ENCODE measurements around the gene CTPS1. TPM values are rescaled to one million over a fixed set of nuclear protein-coding genes. Genes with fewer than 3 reads are reported as not detected.

Gene CTPS1
- total RNA-seq, 1 experiment from 2014 or later, result 66.4 TPM

DNA sequence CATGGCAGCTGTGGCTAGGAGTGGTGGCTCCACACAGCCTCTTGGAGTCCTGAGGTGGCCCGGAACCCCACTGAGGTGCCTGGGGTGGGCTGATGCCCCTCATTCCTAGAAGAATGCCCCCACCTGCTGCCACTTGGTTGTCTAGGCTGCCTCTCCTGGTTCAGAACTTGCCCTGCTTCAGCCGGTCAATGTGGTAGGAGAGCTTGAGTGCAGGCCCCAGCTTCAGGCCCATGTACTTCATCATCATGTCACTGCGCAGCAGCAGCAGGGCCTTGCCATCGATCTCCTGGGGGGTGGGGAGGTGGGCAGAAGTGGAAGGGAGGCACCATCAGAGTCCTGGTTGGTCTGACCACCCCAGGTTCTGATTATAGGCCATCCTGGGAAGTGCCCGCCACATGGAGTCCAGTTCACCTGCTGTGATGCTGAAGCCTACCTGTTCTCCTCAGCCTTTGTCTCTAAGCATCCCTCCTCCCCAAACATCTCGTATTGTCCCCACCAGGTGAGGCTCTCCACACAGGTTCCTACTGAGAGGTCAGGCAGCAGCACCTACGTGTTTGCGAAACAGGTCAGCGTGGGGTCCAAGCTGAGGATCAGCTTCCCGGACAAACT, 48.6 kb downstream of the CTPS1 start:
- intact Hi-C loops (cut with micrococcal nuclease), result no loop called here
- no peak overlapping the region for H3K9ac ChIP-seq (ENCODE audit: low read length)
- no peak overlapping the region for H2AFZ ChIP-seq (ENCODE audit: low read depth, low read length, poor library complexity, severe bottlenecking)
- no TSS peak for BruUV-seq (replicated peaks)
- ChIA-PET POLR2A (no interaction called here), CTCF (no interaction called here), RAD21 (ENCODE audit: low non-redundant PET in 1 of 2, low total read pairs in 2 of 2, uncharacterized antibody in 2 of 2, unreplicated experiment in 2 of 2) (no interaction called here)
- no peaks in the 10 kb centered on the region for H3K27me3 ChIP-seq (ENCODE audit: insufficient read depth, low read length)
- TF ChIP-seq FOSL1 (IDR thresholded peaks at IDR 0.05; ENCODE audit: low read depth) (no peak), EZH2 (IDR thresholded peaks at IDR 0.05) (no peak), CEBPB (IDR thresholded peaks at IDR 0.05; ENCODE audit: low read depth) (no peak), JUND (IDR thresholded peaks at IDR 0.05) (no peak), CBX3 (IDR thresholded peaks at IDR 0.05; ENCODE audit: low read depth) (no peak), ZBTB33 (IDR thresholded peaks at IDR 0.05; ENCODE audit: extremely low read depth, insufficient replicate concordance, low read length) (no peak)
- H4K20me1 ChIP-seq (ENCODE audit: insufficient read depth), result no peaks in the 10 kb centered on the region
- H3K4me3 ChIP-seq (replicated peaks in 1 of 2; ENCODE audit: low read depth in 1 of 2, low read length in 2 of 2), result no peak overlapping the region
- ATAC-seq, result no peak
- DNase-seq (ENCODE audit: low read depth, low spot score), result no peak
- no peak overlapping the region for H3K4me2 ChIP-seq (ENCODE audit: low read length)
- H3K36me3 ChIP-seq (ENCODE audit: control insufficient read depth in 1 of 2, insufficient read depth in 2 of 2, low read length in 2 of 2), result peaks cover 12 to 17% of the 10 kb centered on the region in 2 experiments
- H3K4me1 ChIP-seq (ENCODE audit: control insufficient read depth in 1 of 2, insufficient read depth in 2 of 2, low read length in 2 of 2), result no peaks in the 10 kb centered on the region
- no peak overlapping the region for H3K27ac ChIP-seq (ENCODE audit: low read depth, low read length)
- H3K79me2 ChIP-seq (ENCODE audit: insufficient read depth, low read length), result no peaks in the 10 kb centered on the region
- no peaks in the 10 kb centered on the region for H3K9me3 ChIP-seq (ENCODE audit: control insufficient read depth in 1 of 2, insufficient read depth in 1 of 2, low read depth in 1 of 2, low read length in 2 of 2)
- no peaks in the 10 kb centered on the region for H3K9me2 ChIP-seq (ENCODE audit: insufficient read depth)

GRCh38 chr1:41030872-41031616, 51.5 kb downstream of the CTPS1 start:
- POLR2A ChIA-PET, result no interaction called here

More at GRCh38 chr1:41030872-41031616, 51.5 kb downstream of the CTPS1 start:
- DNase-seq (ENCODE audit: low read depth, low spot score) (no peak), ATAC-seq (no peak)
- Histone ChIP-seq H3K4me3 (replicated peaks in 1 of 2; ENCODE audit: low read depth in 1 of 2, low read length in 2 of 2) (no peak overlapping the region), H2AFZ (ENCODE audit: low read depth, low read length, poor library complexity, severe bottlenecking) (no peak overlapping the region), H3K79me2 (ENCODE audit: insufficient read depth, low read length) (no peaks in the 10 kb centered on the region), H4K20me1 (ENCODE audit: insufficient read depth) (no peaks in the 10 kb centered on the region), H3K9me3 (ENCODE audit: control insufficient read depth in 1 of 2, insufficient read depth in 1 of 2, low read depth in 1 of 2, low read length in 2 of 2) (no peaks in the 10 kb centered on the region), H3K27me3 (ENCODE audit: insufficient read depth, low read length) (no peaks in the 10 kb centered on the region), H3K4me2 (ENCODE audit: low read length) (no peak overlapping the region), H3K36me3 (ENCODE audit: control insufficient read depth in 1 of 2, insufficient read depth in 2 of 2, low read length in 2 of 2) (peaks cover 17% of the 10 kb centered on the region in 2 experiments), H3K9ac (ENCODE audit: low read length) (no peak overlapping the region), H3K9me2 (ENCODE audit: insufficient read depth) (no peaks in the 10 kb centered on the region), H3K27ac (ENCODE audit: low read depth, low read length) (no peak overlapping the region), H3K4me1 (ENCODE audit: control insufficient read depth in 1 of 2, insufficient read depth in 2 of 2, low read length in 2 of 2) (no peaks in the 10 kb centered on the region)
- no TSS peak for BruUV-seq (replicated peaks)
- RAD21 ChIA-PET (ENCODE audit: low non-redundant PET in 1 of 2, low total read pairs in 2 of 2, uncharacterized antibody in 2 of 2, unreplicated experiment in 2 of 2), result no interaction called here
- CTCF ChIA-PET, result no interaction called here
- intact Hi-C loops (cut with micrococcal nuclease), result no loop called here
- TF ChIP-seq REST (IDR thresholded peaks at IDR 0.05; ENCODE audit: low read depth) (no peak), CBX3 (IDR thresholded peaks at IDR 0.05; ENCODE audit: low read depth) (no peak), ZBTB33 (IDR thresholded peaks at IDR 0.05; ENCODE audit: extremely low read depth, insufficient replicate concordance, low read length) (no peak)
